NT2/D1 (cell line): Measurements from ENCODE around the gene ZNF366.

Experiments used
- DNase-seq: peaks from one replicate; pipeline ENCODE4 v3.0.0-alpha.2; 2011; ENCODE audit warnings: low read depth, low spot score
- H3K27me3 ChIP-seq: 2 replicates; pipeline ENCODE4 v1.6.0; 2011; ENCODE audit warnings: mild to moderate bottlenecking; ENCODE audit not compliant: insufficient read length, insufficient read depth
- H3K36me3 ChIP-seq: 2 replicates; pipeline ENCODE4 v1.6.1; 2011; ENCODE audit warnings: mild to moderate bottlenecking, low read length, mixed read lengths; ENCODE audit not compliant: insufficient read depth, insufficient read length
- H3K4me1 ChIP-seq: 2 replicates; pipeline ENCODE4 v1.5.1; 2011; ENCODE audit not compliant: insufficient read depth, insufficient read length
- H3K4me3 ChIP-seq: 2 replicates; pipeline ENCODE4 v1.5.1; 2011; ENCODE audit warnings: low read depth; ENCODE audit not compliant: insufficient read length
- H3K9ac ChIP-seq: 2 replicates; pipeline ENCODE4 v1.6.0; 2011; ENCODE audit warnings: low read depth; ENCODE audit not compliant: insufficient read length
- H3K9me3 ChIP-seq: 2 replicates; pipeline ENCODE4 v1.5.1; 2011; ENCODE audit warnings: mild to moderate bottlenecking, low read length; ENCODE audit not compliant: insufficient read depth
- SUZ12 ChIP-seq: IDR thresholded peaks from 2 replicates; pipeline ENCODE4 v1.6.1; 2011; ENCODE audit not compliant: insufficient read length, insufficient read depth; ENCODE audit errors: extremely low read depth
- YY1 ChIP-seq: IDR thresholded peaks from 2 replicates; pipeline ENCODE4 v1.6.1; 2011; ENCODE audit not compliant: insufficient read length, insufficient read depth
- ZNF274 ChIP-seq: IDR thresholded peaks from 2 replicates; pipeline ENCODE4 v1.6.1; 2011; ENCODE audit warnings: mild to moderate bottlenecking, low read depth, low read length

ZNF366 gene

DNA sequence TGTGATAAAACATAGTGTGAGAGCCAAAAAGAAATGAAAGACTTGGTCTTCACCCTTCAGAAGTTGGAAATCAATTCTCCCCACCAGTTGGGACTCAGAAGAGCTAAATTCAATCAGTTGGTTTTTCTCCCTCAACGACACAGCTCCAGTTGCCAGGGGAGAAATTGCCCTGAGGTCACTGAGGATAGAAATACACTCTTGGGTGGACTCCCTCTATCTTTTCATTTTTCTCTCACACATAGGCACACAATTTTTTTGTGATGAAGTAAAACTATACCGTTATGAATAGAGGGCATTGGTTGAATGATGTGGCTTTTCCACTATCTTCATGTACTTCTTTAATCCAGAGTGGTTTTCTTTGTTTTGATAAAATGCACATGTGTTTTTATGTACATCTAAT lies 80.2 kb downstream of the ZNF366 start:
- TF ChIP-seq YY1 (no peak), ZNF274 (no peak), SUZ12 (no peak)
- no peaks in the 10 kb centered on the region for H3K36me3 ChIP-seq
- no peak overlapping the region for H3K4me3 ChIP-seq
- no peaks in the 10 kb centered on the region for H3K4me1 ChIP-seq
- DNase-seq = no peak
- no peaks in the 10 kb centered on the region for H3K27me3 ChIP-seq
- H3K9ac ChIP-seq = no peak overlapping the region
- no peaks in the 10 kb centered on the region for H3K9me3 ChIP-seq

DNA sequence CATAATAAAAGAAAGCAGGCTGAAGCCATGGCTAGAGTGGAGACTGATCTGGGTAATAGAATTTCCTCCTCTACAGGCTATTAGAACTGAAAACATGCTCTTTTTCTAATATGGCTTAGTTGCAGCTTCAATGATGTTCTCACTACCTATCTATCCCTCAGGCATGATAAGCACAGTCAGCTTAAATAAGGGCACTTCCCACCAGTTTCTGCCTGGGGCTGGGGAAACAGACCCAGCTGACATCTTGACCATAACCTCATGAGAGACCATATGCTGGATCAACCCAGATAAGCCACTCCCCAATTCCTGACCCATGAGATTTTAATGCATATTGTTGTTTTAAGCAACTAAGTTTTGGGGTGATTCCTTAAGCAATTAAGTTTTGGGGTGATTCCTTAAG lies 81.2 kb downstream of the ZNF366 start:
- Histone ChIP-seq H3K36me3 (no peaks in the 10 kb centered on the region), H3K9me3 (no peaks in the 10 kb centered on the region), H3K4me1 (no peaks in the 10 kb centered on the region), H3K4me3 (no peak overlapping the region), H3K9ac (no peak overlapping the region), H3K27me3 (no peaks in the 10 kb centered on the region)
- TF ChIP-seq ZNF274 (no peak), YY1 (no peak), SUZ12 (no peak)
- no peak for DNase-seq

DNA sequence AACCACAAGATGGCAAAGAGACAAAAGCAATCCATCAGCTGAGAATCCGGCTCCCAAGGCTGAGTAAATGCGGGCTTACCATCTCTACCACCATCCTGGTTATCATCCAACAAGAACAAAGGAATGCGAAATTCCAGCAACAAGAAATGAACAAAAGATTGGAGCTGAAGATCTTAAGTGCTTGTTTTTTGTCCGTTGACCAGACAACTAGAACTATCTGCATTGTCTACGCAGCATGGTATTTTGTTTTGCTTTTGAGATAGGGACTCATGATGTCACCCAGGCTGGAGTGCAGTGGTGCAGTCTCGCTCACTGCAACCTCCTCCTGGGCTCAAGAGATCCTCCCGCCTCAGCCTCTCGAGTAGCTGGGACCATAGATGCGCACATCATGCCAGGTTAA lies 88.9 kb downstream of the ZNF366 start:
- no peak overlapping the region for H3K9ac ChIP-seq
- H3K36me3 ChIP-seq = no peaks in the 10 kb centered on the region
- no peaks in the 10 kb centered on the region for H3K9me3 ChIP-seq
- H3K4me1 ChIP-seq = no peaks in the 10 kb centered on the region
- H3K27me3 ChIP-seq = no peaks in the 10 kb centered on the region
- DNase-seq = no peak
- TF ChIP-seq ZNF274 (no peak), YY1 (no peak), SUZ12 (no peak)
- H3K4me3 ChIP-seq = no peak overlapping the region

DNA sequence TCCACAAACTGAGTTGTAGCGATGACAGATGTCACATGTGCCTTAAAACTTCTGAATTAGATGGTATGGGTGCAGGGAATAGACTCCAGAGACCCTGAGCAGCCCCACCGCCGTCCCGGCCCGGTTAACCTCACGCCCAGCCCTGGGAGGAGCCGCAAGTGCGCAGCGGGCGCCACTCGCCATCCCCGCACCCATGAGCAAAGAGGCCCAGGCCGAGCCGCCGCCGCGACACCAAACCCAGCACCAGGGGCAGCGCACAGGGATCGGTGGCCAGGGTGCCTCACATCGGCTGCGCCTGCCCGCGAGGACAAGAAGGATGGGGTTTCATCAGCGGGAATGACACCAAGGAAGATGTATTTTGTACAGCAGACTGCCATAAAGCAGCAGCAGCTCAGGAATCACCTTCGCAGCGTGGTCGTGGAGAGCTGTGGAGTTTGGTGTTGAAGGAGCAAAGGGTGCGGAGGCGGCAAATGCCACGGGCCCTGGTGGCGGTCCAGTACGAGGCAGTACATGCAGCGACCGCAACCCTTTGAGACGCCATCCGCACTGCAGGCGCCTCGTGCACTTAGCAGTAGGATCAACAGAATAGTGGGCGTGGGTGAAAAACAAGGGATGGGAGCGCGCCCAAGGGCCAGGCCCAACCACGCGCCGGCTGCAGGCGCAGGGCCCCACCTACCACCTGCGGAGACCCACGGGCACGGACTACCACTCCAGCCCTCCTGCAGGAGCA lies 89.7 kb downstream of the ZNF366 start:
- H3K4me1 ChIP-seq = no peaks in the 10 kb centered on the region
- no peak overlapping the region for H3K9ac ChIP-seq
- no peak for DNase-seq
- H3K36me3 ChIP-seq = no peaks in the 10 kb centered on the region
- no peak overlapping the region for H3K4me3 ChIP-seq
- TF ChIP-seq YY1 (no peak), SUZ12 (no peak), ZNF274 (no peak)
- no peaks in the 10 kb centered on the region for H3K9me3 ChIP-seq
- no peaks in the 10 kb centered on the region for H3K27me3 ChIP-seq

DNA sequence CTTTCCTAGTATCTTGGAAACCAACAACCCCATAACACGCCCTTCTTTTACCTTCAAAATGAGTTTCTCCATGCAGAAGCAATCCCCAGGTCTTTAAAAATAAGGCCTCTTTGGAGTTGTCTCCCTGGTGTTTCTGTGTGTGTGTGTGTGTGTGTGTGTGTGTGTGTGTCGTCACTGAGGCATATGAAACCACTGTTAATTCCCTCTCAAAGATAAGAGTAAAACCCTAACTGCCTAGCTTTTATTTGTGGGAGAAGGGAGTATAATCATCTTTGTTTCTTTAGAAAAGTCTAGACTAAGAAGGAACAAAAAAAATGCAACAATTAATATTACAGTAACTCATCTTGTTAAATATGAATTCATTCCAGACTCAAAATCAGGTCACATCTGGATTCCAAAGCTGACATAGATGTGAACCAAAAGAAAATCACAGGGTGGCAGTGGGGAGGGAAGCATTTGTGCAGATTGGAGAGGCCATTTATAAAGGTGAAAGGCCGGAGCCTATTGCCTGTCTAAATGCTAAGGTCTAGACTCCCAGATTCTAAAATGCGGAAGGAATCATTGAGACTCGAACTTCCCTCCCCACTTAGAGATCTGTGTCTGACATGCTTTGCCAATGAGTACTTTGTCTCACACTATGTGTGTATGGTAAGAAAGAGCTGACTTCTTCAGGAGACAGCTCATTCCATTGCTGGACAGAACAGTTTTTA lies 91.4 kb downstream of the ZNF366 start:
- H3K27me3 ChIP-seq = no peaks in the 10 kb centered on the region
- no peaks in the 10 kb centered on the region for H3K4me1 ChIP-seq
- no peak for DNase-seq
- TF ChIP-seq SUZ12 = no peak
- no peak for TF ChIP-seq YY1
- H3K9me3 ChIP-seq = no peaks in the 10 kb centered on the region
- no peak overlapping the region for H3K4me3 ChIP-seq
- H3K36me3 ChIP-seq = no peaks in the 10 kb centered on the region
- H3K9ac ChIP-seq = no peak overlapping the region

DNA sequence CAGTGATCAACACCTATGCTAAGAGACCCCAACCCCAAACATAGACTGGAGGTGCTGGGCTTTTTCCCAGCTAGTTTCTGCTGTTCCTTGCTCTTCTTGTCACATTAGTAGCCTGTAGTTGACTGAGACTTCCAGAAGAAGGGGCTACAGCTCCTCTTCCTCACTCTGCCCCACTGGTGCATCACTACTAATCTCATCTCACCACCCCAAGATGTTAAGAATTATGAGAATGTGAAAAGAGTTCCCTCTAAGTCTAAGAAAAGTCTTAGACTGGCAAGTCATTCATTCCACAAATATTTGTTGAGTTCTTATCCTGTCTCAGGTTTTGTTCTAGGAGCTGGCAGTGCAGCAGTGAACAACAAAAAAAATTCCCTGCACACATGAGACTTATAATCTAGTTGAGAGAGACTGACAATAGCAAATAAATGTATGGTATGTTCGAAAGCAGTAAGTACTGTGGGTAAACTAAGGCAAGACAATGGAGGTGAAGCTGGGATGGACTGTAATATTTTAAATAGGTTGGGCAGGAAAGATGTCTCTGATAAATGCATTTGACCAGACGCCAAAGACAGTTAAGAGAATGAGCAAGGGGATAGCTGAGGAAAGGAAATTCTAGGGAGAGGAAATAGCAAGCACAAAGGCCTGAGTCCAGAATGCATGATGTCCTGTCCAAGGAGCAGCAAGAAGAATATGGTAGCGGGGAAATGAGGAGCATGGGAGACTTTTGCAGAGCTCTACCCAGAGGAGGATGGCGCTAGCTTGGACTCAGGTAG lies 94.7 kb downstream of the ZNF366 start:
- H3K9me3 ChIP-seq = no peaks in the 10 kb centered on the region
- no peak overlapping the region for H3K4me3 ChIP-seq
- no peak for DNase-seq
- H3K9ac ChIP-seq = no peak overlapping the region
- H3K27me3 ChIP-seq = no peaks in the 10 kb centered on the region
- H3K36me3 ChIP-seq = no peaks in the 10 kb centered on the region
- no peaks in the 10 kb centered on the region for H3K4me1 ChIP-seq
- TF ChIP-seq YY1 (no peak), SUZ12 (no peak), ZNF274 (no peak)

DNA sequence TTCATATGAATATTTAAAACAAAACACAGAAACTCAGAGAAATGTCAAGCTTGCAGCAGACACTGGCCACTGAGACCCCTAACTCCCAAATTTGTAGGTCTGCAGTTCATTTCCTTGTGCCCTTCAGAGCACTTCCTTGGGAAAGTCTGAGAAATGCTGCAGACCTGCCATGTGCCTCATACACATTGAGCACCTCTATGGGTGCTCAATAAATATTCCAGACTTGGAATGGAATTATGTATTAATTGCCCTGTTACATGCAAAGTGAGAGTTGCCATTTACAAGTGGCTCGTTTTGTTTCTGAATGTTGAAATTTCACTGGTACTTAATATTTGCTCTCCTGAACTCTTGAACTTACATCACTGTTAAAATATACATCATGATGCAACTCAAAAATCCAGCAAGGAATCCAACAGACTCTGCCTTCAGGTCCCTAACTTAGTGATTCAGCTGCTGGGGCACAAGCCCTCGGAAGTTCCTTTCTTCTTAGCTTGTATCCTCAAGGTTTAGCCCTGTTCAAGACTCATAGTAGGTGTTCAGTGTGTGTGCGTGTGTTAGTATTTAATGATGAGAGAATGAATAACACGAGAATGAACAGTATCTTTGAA lies 96.4 kb downstream of the ZNF366 start:
- TF ChIP-seq YY1 (no peak), ZNF274 (no peak), SUZ12 (no peak)
- Histone ChIP-seq H3K4me3 (no peak overlapping the region), H3K9ac (no peak overlapping the region), H3K27me3 (no peaks in the 10 kb centered on the region), H3K36me3 (no peaks in the 10 kb centered on the region), H3K9me3 (no peaks in the 10 kb centered on the region), H3K4me1 (no peaks in the 10 kb centered on the region)
- DNase-seq = no peak
